Progenitor cell of endocrine pancreas (in vitro differentiated cells): Measurements from ENCODE around the gene MAD1L1. TPM values are rescaled to one million over a fixed set of nuclear protein-coding genes. Genes with fewer than 3 reads are reported as not detected.

Experiments used
- DNase-seq: peaks from one replicate; pipeline ENCODE4 v3.0.0; 2021; ENCODE audit warnings: low spot score; ENCODE audit not compliant: unreplicated experiment
- H3K27ac Mint-ChIP-seq: 2 replicates; pipeline ENCODE4 v1.8.0; 2021; ENCODE audit warnings: mild to moderate bottlenecking, moderate library complexity, mixed read lengths
- H3K27me3 Mint-ChIP-seq: 2 replicates; pipeline ENCODE4 v1.8.0; 2021; ENCODE audit warnings: mixed read lengths
- H3K36me3 Mint-ChIP-seq: 2 replicates; pipeline ENCODE4 v1.8.0; 2022; ENCODE audit warnings: mixed read lengths; ENCODE audit not compliant: insufficient read depth
- H3K4me1 Mint-ChIP-seq: 2 replicates; pipeline ENCODE4 v1.8.0; 2021; ENCODE audit warnings: low read depth, mixed read lengths
- H3K4me3 Mint-ChIP-seq: 2 replicates; pipeline ENCODE4 v1.8.0; 2021; ENCODE audit warnings: low read depth, mild to moderate bottlenecking, moderate library complexity, mixed read lengths
- H3K9me3 Mint-ChIP-seq: 2 replicates; pipeline ENCODE4 v1.8.0; 2021; ENCODE audit warnings: low read depth, mixed read lengths
- total RNA-seq: library from RNA; stranded (reverse); gene quantifications from 2 replicates; pipeline ENCODE4 v1.2.1, GENCODE V29; 2021
- TF ChIP-seq, protein P1 (sequence below): fragments of 200-600 bp; sonication (generic); IDR thresholded peaks from one replicate; pipeline ENCODE4 v1.5.0; 2021; ENCODE audit warnings: antibody characterized with exemption, mild to moderate bottlenecking; ENCODE audit not compliant: unreplicated experiment

The MAD1L1 gene
- total RNA-seq, 1 donor from 2014 or later, result 49.8 TPM

DNA sequence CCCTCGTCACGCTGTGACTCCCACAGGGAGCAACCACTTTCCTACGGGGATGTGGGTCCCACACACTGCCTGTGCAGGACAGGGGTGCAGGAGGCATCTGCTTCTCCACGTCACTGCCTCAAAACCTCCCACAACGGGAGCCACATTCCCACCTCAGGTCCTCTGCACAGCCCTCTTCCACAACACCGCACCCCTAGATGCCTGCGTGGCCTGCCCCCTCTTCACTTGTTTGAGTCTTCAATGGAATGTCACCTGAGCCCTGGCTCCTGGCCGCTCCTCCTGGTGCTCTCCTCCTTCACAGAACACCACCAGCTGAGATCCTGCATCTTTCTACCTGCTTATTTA lies 73.6 kb downstream of the MAD1L1 start:
- peaks cover 5% of the 10 kb centered on the region for H3K36me3 Mint-ChIP-seq
- H3K4me1 Mint-ChIP-seq, result peaks cover 35% of the 10 kb centered on the region
- no peak overlapping the region for H3K27ac Mint-ChIP-seq
- H3K4me3 Mint-ChIP-seq, result no peak overlapping the region
- no peak for DNase-seq
- TF ChIP-seq, protein P1, sequence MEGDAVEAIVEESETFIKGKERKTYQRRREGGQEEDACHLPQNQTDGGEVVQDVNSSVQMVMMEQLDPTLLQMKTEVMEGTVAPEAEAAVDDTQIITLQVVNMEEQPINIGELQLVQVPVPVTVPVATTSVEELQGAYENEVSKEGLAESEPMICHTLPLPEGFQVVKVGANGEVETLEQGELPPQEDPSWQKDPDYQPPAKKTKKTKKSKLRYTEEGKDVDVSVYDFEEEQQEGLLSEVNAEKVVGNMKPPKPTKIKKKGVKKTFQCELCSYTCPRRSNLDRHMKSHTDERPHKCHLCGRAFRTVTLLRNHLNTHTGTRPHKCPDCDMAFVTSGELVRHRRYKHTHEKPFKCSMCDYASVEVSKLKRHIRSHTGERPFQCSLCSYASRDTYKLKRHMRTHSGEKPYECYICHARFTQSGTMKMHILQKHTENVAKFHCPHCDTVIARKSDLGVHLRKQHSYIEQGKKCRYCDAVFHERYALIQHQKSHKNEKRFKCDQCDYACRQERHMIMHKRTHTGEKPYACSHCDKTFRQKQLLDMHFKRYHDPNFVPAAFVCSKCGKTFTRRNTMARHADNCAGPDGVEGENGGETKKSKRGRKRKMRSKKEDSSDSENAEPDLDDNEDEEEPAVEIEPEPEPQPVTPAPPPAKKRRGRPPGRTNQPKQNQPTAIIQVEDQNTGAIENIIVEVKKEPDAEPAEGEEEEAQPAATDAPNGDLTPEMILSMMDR, result no peak
- H3K27me3 Mint-ChIP-seq, result no peaks in the 10 kb centered on the region
- no peaks in the 10 kb centered on the region for H3K9me3 Mint-ChIP-seq

DNA sequence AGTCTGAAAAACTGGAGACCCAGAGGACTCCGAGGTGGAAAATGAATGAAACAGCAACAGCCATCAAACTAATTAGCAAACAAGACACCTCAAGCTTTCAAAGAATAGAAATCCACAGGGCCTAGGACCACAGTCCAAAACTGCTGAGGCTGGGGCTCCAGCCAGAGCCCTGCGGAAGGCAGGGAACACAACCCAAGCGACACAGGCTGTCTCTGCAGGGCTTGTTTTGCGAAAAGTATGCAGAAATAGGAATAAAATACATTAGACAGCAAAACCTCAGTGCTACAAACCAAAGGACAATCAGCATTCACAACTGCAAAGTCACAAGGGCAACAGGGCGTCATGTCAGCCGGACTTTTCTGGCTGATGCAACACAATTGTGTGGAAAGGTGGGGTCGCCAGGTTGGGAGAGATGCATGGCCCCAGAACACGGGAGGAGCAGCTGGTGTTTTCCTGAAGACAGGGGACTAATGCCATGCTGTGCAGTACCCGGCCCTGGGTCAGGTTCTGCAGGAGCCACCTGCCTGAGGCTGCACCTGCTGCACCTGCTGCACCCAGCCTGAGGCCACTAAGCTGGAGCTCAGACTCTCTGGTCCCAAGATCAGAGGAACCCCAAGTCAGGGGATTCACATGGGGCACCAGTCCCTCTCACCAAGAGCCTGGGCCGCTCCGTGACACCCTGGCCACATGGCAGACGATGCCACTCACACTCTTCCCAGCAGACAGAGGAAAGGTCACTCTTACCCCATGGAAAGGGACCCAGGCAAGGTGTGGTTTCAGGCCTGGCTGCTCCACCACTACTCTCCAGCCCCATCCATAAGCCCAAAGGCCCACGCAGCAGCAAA lies 74.2 kb downstream of the MAD1L1 start:
- Mint-ChIP-seq H3K4me3 (no peak overlapping the region), H3K36me3 (peaks cover 7% of the 10 kb centered on the region), H3K27me3 (no peaks in the 10 kb centered on the region), H3K27ac (no peak overlapping the region), H3K9me3 (no peaks in the 10 kb centered on the region), H3K4me1 (peaks cover 33% of the 10 kb centered on the region)
- TF ChIP-seq, protein P1, result no peak
- DNase-seq, result no peak

DNA sequence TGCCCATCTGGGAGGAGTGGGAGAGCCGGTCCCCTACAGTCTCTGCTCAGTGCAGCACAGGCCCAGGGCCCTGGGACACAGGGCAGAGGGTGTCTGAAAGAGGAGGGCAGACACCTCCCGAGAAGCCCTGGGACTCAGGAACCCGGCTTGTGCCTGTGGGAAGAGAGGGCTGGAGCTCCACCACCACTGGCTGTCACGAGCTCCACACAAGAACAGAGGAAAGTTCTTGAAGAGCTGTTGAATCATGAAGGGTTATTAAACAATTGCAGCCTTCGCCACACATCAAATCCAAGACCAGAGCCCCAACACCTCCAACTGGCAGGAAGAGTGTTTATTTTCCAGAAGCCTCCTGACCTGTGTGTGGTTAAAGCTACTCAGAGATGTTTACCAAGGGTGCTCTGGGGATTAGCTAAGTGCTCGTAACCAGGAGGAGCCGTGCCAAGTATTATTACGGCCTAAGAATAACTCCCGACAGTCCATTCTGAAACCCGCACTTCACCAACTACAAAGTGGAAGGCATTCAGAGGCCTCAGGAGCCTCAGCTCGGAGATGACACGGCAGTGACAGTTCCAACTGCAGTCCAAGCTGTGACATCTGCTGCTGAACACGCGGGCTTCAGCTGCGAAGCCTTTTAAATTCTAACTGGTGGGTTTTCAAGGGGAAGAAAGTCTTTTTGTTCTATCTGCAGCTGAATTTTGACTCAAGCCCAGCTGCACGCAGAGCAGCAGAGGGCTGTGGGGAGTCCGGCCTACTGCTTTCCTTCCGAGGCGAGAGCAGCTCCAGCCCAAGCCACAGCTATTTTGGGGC lies 75.1 kb downstream of the MAD1L1 start:
- Mint-ChIP-seq H3K9me3 (no peaks in the 10 kb centered on the region), H3K4me1 (peaks cover 25% of the 10 kb centered on the region), H3K27me3 (no peaks in the 10 kb centered on the region), H3K36me3 (peaks cover 11% of the 10 kb centered on the region), H3K4me3 (no peak overlapping the region), H3K27ac (no peak overlapping the region)
- TF ChIP-seq, protein P1, result no peak
- DNase-seq, result no peak

DNA sequence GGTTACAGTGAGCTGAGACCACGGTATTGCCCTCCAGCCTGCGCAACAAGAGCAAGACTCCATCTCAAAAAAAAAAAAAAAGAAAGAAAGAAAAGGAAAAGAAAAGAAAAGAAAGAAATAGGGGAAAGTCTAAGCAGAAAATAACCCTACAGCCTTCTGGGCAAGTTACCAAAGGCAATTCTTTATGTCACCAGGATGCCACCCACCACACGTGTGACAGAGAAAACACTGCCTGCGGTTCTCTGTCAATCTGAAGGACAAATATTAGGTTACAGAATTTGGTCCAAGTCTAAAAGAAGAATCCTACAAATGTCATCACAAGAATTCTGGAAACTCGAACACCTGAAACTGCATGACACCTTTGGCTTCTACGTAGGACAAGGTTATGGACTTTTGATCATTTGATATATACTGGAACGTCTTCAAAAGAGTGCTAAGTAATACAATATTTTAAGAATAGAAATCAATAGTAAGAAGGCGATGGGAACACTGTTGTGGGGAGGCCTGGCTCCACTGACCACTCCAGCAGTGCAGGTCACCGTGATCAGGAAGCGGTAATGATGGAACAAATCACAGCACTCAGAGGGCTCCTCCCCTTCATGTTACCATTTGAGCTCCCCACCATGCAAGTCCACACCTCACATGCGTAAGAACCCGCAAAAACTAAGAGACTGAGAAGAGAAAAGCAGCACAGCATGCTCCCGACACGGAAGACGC lies 75.8 kb downstream of the MAD1L1 start:
- H3K4me1 Mint-ChIP-seq, result peaks cover 21% of the 10 kb centered on the region
- H3K9me3 Mint-ChIP-seq, result no peaks in the 10 kb centered on the region
- no peak overlapping the region for H3K27ac Mint-ChIP-seq
- H3K27me3 Mint-ChIP-seq, result no peaks in the 10 kb centered on the region
- H3K4me3 Mint-ChIP-seq, result no peak overlapping the region
- peaks cover 11% of the 10 kb centered on the region for H3K36me3 Mint-ChIP-seq
- no peak for DNase-seq
- TF ChIP-seq, protein P1, result no peak

DNA sequence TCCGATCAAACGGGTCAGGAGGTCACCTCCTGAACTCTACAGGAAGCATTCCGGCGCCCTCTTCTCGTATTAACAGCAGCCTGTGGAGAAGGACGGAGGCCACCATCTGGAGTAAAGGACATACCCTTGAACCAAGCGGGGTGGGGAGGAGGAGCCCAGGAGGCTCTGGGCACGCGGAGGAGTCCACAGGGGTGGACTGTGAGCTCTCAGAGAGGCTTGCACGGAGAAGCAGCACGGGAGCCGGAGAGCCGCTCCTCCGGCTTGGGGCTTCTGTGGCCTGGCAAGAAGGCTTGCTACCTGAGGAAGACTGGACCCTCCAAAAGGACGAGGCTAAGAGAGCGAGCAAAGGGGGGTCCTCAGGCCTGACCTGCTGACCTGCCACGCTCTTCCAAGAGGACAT lies 77.9 kb downstream of the MAD1L1 start:
- TF ChIP-seq, protein P1, result no peak
- no peak for DNase-seq
- H3K27me3 Mint-ChIP-seq, result no peaks in the 10 kb centered on the region
- no peaks in the 10 kb centered on the region for H3K9me3 Mint-ChIP-seq
- peaks cover 11% of the 10 kb centered on the region for H3K36me3 Mint-ChIP-seq
- peaks cover 23% of the 10 kb centered on the region for H3K4me1 Mint-ChIP-seq
- H3K27ac Mint-ChIP-seq, result no peak overlapping the region
- H3K4me3 Mint-ChIP-seq, result no peak overlapping the region
